Stimulated activated CD4-positive, alpha-beta T cell treated with anti-CD3 and anti-CD28 coated beads, Interleukin-1b, Interleukin-23, amount 100 ng/mL, for 4 hours (primary cell): ENCODE data around the gene PAFAH2.
"Not testable (repeated sequence)": the region's sequence is repeated elsewhere in the genome, so short reads cannot be mapped to it uniquely, and the experiment has no call there.

Experiments used
- DNase-seq, 2 donors: peaks; one replicate each; pipeline ENCODE4 v3.0.0-alpha.2; 2020; ENCODE audit warnings: low read depth in 2 of 2

The PAFAH2 gene

GRCh38 chr1:25932811-25933400 lies 65.0 kb downstream of the PAFAH2 start:
- not testable (repeated sequence) for DNase-seq

DNA sequence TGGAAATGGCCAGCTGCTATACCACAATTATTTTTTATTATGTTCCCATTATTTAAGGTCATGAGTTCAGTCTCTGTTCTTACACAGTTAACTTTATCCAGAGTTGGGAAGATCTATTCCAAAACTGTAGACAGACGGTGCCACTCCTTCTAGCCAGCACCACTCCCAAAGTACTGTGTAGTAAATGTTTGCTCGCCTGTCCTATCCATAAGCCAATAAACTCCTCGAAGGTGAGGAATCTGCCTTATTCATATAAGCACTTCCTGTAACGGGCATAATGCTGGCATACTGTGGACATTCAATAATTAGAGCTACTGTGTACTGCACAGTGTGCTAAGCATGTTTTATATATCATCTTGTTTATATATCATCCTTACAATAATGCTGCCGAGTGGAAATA lies 65.5 kb downstream of the PAFAH2 start:
- no peak for DNase-seq

DNA sequence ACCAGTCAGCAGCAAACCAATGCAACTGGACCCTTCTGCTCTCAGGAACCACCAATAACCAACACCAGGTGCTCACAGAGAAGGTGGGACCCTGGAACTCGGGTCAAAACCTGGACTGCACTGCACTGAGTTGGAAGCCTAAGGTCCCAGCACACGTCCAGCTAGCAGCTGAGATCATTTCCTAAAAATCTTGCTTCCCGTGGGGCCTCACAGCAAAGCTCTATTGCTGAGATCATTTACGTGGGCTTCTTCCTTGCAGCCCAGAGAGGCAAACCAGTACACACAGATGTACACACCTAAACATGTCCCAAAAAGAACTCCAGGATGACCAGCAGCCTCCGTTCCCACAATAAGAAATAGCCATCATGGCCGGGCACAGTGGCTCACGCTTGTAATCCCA lies 68.8 kb downstream of the PAFAH2 start:
- DNase-seq = no peak

- DNase-seq = no peak
These were observed 70.2 kb downstream of the PAFAH2 start for GRCh38 chr1:25927521-25928265.

DNA sequence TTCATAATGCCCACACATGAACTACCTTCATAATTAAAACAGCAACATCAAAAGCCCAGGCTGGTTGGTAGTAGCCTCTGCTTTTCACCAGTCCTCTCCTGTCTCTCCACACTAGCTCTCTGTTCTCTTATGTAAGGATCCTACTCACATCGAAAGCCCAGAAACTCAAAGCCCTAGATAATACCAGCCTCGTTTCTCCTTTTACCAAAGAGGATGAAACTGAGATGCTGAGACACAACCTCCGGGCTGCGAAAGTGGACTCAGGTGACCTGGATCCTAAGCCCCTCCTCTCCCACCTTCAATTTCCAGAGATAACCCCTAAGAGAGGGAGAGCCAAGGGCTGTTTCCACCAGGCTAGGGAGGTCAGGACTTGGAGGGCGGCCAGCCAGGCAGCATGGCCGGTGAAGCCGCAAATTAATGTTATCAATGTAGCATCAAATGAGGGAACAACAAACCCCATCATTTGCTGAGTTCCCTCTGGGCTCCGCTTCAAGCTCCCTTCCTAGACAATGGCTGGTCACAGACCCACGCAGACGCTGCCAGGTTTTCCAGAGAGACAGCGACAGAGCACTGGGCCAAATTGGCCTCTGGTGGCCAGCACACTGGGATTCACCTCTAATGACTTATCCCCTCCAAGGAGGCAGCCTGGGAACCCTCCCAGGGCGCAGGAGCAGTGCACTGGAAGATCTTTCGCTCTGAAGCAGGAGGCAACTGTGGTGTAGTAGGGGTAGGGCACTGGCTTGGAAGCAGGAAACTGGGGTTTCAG lies 70.9 kb downstream of the PAFAH2 start:
- no peak for DNase-seq

- no peak for DNase-seq
These were observed 73.4 kb downstream of the PAFAH2 start for GRCh38 chr1:25924454-25924853.

- peak in 1 of 2 donors; percentile 22 for DNase-seq
These were observed 74.8 kb downstream of the PAFAH2 start for GRCh38 chr1:25922971-25923552.

GRCh38 chr1:25922056-25922970 lies 75.5 kb downstream of the PAFAH2 start:
- peak in 1 of 2 donors; percentile 33 for DNase-seq

GRCh38 chr1:25918615-25919014 lies 79.2 kb downstream of the PAFAH2 start:
- DNase-seq = no peak

DNA sequence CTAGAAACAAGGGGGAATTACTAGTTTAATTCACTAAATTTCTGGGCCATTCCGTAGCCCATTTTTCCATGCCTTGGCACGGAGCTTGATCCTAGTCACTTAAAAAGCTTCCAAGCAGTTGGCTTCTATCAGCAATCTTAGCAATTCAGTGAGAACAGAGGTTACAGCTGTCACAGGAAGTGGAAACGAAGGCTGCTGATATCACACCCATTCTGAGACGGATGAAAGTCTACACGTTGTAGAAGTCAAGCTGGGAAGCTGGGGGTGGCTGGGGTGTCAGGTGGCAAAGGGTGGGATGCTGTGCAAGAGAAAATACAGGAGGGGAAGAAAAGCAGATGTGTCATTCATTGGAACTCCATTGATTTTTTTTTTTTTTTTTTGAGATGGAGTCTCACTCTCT lies 79.9 kb downstream of the PAFAH2 start:
- DNase-seq = no peak

GRCh38 chr1:25916460-25916859 lies 81.4 kb downstream of the PAFAH2 start:
- no peak for DNase-seq

DNA sequence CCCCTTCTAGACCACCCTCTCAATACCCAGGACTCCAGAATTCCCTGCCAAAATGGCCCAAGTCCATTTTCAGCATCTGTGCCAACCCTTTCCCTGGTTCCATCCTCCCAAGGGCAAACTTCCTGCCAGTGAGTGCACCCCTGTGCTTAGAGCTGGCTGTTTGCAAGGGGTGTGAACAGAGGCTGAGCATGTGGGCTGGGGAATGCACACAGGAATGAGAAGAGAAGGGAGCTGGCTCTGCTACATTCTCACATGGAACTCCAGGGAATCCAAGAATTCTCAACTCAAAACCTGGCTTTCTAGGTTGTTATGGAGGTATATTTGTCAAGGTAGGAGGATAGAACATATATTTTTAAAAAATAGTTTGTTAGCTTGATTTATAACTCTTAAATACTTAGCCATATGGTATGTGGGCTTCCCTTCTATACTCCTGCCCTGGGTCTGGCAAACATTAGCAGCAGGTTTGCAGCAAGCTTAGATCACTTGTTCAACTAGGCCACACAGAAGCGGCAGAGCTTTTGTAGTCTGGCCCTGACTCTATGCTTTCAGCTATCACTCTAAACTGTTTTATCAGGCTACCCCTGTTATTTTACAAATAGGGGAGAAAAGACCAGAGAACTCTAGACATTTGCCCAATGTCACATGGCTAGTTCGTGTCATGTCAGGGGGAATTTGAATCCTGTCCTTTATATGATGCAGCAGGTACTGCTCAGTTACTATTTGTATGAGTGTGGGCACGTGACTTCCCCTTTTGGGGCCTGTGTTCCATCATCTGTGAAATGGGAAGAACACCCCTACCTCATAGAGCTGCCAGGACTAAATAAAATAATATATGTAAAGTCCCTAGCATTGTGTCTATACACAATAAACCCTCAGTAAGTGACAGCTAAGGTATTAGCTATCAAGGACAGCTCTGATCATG lies 83.5 kb downstream of the PAFAH2 start:
- no peak for DNase-seq

DNA sequence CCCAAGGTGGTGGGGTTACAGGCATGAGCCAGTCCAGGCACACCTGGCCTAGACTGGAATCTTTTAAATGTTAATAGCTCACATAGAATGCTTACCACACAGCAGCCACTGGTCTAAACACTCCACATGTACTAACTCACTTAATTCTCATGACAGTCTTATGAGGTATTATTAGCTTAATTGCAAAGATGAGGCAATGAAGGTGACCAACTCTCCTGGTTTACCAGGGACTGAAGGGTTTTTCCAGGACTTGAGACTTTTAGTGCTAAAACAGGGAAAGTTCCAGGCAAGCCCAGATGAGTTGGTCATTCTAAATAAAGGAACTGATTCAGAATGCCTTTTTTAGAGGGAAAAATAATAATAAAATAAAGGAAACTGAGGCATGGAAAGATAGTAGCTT lies 84.7 kb downstream of the PAFAH2 start:
- no peak for DNase-seq

- no peak for DNase-seq
These were observed 85.6 kb downstream of the PAFAH2 start for GRCh38 chr1:25912076-25912831.

- no peak for DNase-seq
These were observed 86.7 kb downstream of the PAFAH2 start for GRCh38 chr1:25911162-25911561.
